ENCODE data around the gene ASAP2. TPM values are rescaled to one million over a fixed set of nuclear protein-coding genes. Genes with fewer than 3 reads are reported as not detected.

The ASAP2 gene
- polyA plus RNA-seq, 3 donors: 0.08 to 1.1 (median 0.20) TPM

DNA sequence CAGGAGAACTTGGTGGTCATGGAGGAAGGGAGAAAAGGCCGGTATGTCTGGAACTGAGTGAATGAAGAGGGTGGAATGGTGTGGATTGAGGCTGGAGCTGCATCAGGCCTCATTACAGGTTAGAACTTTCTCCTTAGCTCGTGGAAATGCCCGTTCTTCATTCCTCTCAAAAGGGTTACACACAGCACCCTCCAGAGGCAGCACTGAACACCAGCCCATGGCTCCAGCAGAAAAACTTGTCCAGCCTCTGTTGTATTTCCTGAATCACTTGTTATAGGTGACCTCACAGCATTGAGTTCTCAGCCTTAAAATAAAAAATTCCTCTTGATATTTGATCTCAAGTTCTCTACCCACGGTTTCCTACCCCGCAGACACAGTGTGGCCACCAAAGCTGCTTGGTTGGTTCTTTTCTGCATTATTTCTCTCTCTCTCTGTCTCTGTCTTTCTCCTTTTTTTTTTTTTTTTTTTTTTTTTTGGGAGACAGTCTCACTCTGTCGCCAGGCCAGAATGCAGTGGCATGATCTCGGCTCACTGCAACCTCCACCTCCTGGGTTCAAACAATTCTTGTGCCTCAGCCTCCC, 127.1 kb downstream of the ASAP2 start:
- TF ChIP-seq, protein P1, sequence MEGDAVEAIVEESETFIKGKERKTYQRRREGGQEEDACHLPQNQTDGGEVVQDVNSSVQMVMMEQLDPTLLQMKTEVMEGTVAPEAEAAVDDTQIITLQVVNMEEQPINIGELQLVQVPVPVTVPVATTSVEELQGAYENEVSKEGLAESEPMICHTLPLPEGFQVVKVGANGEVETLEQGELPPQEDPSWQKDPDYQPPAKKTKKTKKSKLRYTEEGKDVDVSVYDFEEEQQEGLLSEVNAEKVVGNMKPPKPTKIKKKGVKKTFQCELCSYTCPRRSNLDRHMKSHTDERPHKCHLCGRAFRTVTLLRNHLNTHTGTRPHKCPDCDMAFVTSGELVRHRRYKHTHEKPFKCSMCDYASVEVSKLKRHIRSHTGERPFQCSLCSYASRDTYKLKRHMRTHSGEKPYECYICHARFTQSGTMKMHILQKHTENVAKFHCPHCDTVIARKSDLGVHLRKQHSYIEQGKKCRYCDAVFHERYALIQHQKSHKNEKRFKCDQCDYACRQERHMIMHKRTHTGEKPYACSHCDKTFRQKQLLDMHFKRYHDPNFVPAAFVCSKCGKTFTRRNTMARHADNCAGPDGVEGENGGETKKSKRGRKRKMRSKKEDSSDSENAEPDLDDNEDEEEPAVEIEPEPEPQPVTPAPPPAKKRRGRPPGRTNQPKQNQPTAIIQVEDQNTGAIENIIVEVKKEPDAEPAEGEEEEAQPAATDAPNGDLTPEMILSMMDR (IDR thresholded peaks at IDR 0.05): peak; percentile 52
- Histone ChIP-seq H4K20me1 (ENCODE audit: insufficient read depth, low read length) (no peaks in the 10 kb centered on the region), H3K4me3 (replicated peaks in 1 of 3; ENCODE audit: low read depth in 2 of 3, low read length in 3 of 3) (no peak overlapping the region), H3K79me2 (ENCODE audit: insufficient read depth, low read length) (no peaks in the 10 kb centered on the region), H3K4me2 (replicated peaks; ENCODE audit: extremely low read depth, low read length, poor library complexity, severe bottlenecking) (no peak overlapping the region), H3K27me3 (ENCODE audit: control insufficient read depth in 2 of 2, insufficient read depth in 2 of 2, low read length in 2 of 2) (no peaks in the 10 kb centered on the region), H2AFZ (ENCODE audit: insufficient read depth, low read depth, low read length, poor library complexity, severe bottlenecking) (no peak overlapping the region), H3K9ac (ENCODE audit: insufficient read depth, low read length, poor library complexity, severe bottlenecking) (no peak overlapping the region), H3K27ac (ENCODE audit: low read depth in 1 of 2, low read length in 2 of 2) (no peak overlapping the region), H3K4me1 (ENCODE audit: control insufficient read depth in 1 of 2, insufficient read depth in 2 of 2, low read length in 2 of 2) (peaks cover 26% of the 10 kb centered on the region in 2 donors), H3K36me3 (replicated peaks in 1 of 2; ENCODE audit: control insufficient read depth in 1 of 2, insufficient read depth in 2 of 2, low read length in 2 of 2) (no peaks in the 10 kb centered on the region), H3K9me3 (replicated peaks in 1 of 2; ENCODE audit: control insufficient read depth in 1 of 2, insufficient read depth in 1 of 2, low read length in 2 of 2) (no peaks in the 10 kb centered on the region)
- Mint-ChIP-seq H3K36me3 (peaks cover 8 to 17% of the 10 kb centered on the region in 2 donors), H3K9me3 (peaks cover 0 to 2% (median 0%) of the 10 kb centered on the region in 7 donors), H3K27ac (peak overlapping the region in 3 of 7 donors; percentile 27 to 77 (median 37)), H3K27me3 (ENCODE audit: low read depth in 3 of 3) (peaks cover 0 to 3% (median 1%) of the 10 kb centered on the region in 3 donors), H3K4me3 (no peak overlapping the region), H3K4me1 (peaks cover 36% of the 10 kb centered on the region)
- peak; percentile 30 to 61 (median 38) for DNase-seq
- intact Hi-C loops (cut with micrococcal nuclease): loop anchor here (10.0 kb wide), 1 partner anchor 189 kb away; no protein-coding TSS in a partner anchor
- 100% methylated on average over 1 of the region's 7 CpGs for WGBS (ENCODE audit: insufficient coverage)

DNA sequence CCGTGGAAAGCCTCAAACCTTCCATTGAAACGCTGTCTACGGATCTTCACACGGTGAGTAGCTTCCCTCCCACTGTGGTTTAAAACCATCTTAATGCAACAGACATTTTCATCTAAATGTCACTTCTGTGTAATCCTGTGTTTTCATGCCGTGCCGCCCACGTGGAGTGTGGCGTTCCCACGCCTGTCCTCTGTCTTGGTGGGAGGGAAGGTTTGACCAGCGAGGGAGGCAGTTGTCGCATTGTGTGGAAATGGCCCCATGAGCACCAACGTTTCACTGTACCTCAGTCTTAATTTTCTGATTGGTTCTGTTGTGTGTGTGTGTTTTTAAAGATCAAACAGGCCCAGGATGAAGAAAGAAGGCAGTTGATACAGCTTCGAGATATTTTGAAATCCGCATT, 128.1 kb downstream of the ASAP2 start:
- DNase-seq: no peak
- H3K9ac ChIP-seq (ENCODE audit: insufficient read depth, low read length, poor library complexity, severe bottlenecking): no peak overlapping the region
- peak overlapping the region; percentile 81 for H2AFZ ChIP-seq (ENCODE audit: insufficient read depth, low read depth, low read length, poor library complexity, severe bottlenecking)
- no peaks in the 10 kb centered on the region for H3K36me3 ChIP-seq (replicated peaks in 1 of 2; ENCODE audit: control insufficient read depth in 1 of 2, insufficient read depth in 2 of 2, low read length in 2 of 2)
- H3K9me3 ChIP-seq (replicated peaks in 1 of 2; ENCODE audit: control insufficient read depth in 1 of 2, insufficient read depth in 1 of 2, low read length in 2 of 2): no peaks in the 10 kb centered on the region
- H3K4me2 ChIP-seq (replicated peaks; ENCODE audit: extremely low read depth, low read length, poor library complexity, severe bottlenecking): no peak overlapping the region
- peaks cover 26% of the 10 kb centered on the region in 2 donors for H3K4me1 ChIP-seq (ENCODE audit: control insufficient read depth in 1 of 2, insufficient read depth in 2 of 2, low read length in 2 of 2)
- TF ChIP-seq, protein P1 (IDR thresholded peaks at IDR 0.05): no peak
- H3K27ac Mint-ChIP-seq: peak overlapping the region; percentile 39 to 96 (median 94)
- H3K27me3 Mint-ChIP-seq (ENCODE audit: low read depth in 3 of 3): peaks cover 0 to 3% (median 1%) of the 10 kb centered on the region in 3 donors
- H3K27ac ChIP-seq (ENCODE audit: low read depth in 1 of 2, low read length in 2 of 2): peak overlapping the region in 1 of 2 donors; percentile 70
- 90% methylated on average over 13 of the region's 14 CpGs for whole genome bisulfite sequencing (ENCODE audit: insufficient coverage)
- no peak overlapping the region for H3K4me3 Mint-ChIP-seq
- no peaks in the 10 kb centered on the region for H3K27me3 ChIP-seq (ENCODE audit: control insufficient read depth in 2 of 2, insufficient read depth in 2 of 2, low read length in 2 of 2)
- peaks cover 8 to 17% of the 10 kb centered on the region in 2 donors for H3K36me3 Mint-ChIP-seq
- H3K4me1 Mint-ChIP-seq: peaks cover 34% of the 10 kb centered on the region
- H4K20me1 ChIP-seq (ENCODE audit: insufficient read depth, low read length): no peaks in the 10 kb centered on the region
- no peaks in the 10 kb centered on the region for H3K79me2 ChIP-seq (ENCODE audit: insufficient read depth, low read length)
- intact Hi-C loops (cut with micrococcal nuclease): loop anchor here (10.0 kb wide), 1 partner anchor 190 kb away; no protein-coding TSS in a partner anchor
- H3K4me3 ChIP-seq (replicated peaks in 1 of 3; ENCODE audit: low read depth in 2 of 3, low read length in 3 of 3): no peak overlapping the region
- peaks cover 0 to 2% (median 0%) of the 10 kb centered on the region in 7 donors for H3K9me3 Mint-ChIP-seq

Data from CD14-positive monocyte (primary cell).